Lower lobe of right lung (tissue), 2 donors: ENCODE results near the gene CUX1. TPM values are rescaled to one million over a fixed set of nuclear protein-coding genes. Genes with fewer than 3 reads are reported as not detected.

Experiments used
- ATAC-seq, 2 donors: fragments of 200-7000 bp; cut with Tn5 transposase; one replicate each; pipeline ENCODE4 v1.9.1; 2020 to 2022; ENCODE audit warnings: mild to moderate bottlenecking in 2 of 2, moderate library complexity in 2 of 2
- DNase-seq: peaks from one replicate; pipeline ENCODE4 v3.0.0-alpha.2; 2020
- H3K27ac ChIP-seq: fragments of 200-600 bp; one replicate; pipeline ENCODE4 v1.8.0; 2022
- H3K27me3 ChIP-seq: fragments of 200-600 bp; one replicate; pipeline ENCODE4 v1.8.0; 2022; ENCODE audit warnings: low read depth
- H3K36me3 ChIP-seq: fragments of 200-600 bp; one replicate; pipeline ENCODE4 v1.8.0; 2022; ENCODE audit warnings: mild to moderate bottlenecking
- H3K4me1 ChIP-seq: fragments of 200-600 bp; one replicate; pipeline ENCODE4 v1.8.0; 2022
- H3K4me3 ChIP-seq: fragments of 200-600 bp; one replicate; pipeline ENCODE4 v1.8.0; 2022; ENCODE audit warnings: mild to moderate bottlenecking
- H3K9me3 ChIP-seq: fragments of 200-600 bp; one replicate; pipeline ENCODE4 v1.8.0; 2022
- CTCF ChIP-seq: fragments of 200-600 bp; IDR thresholded peaks from one replicate; pipeline ENCODE4 v1.8.0; 2022; ENCODE audit warnings: antibody characterized with exemption, mild to moderate bottlenecking
- intact Hi-C: fragments of 100-400 bp; cut with DNase I; formaldehyde crosslinking; loops from one replicate; pipeline ENCODE4 v1.11.0; 2022
- total RNA-seq: library from RNA; stranded (reverse); fragmentation: NEBNext Ultra II Directional; extraction: Animal tissue kit (Norgen Biotek cat#: 25700); gene quantifications from one replicate; pipeline ENCODE4 v1.2.1, GENCODE V29; 2021
- donor health status: DM: no; HTN: yes; CAD: no; lungs with severe emphysema.

CUX1 gene
- total RNA-seq, 1 donor from 2014 or later: 118 TPM

DNA sequence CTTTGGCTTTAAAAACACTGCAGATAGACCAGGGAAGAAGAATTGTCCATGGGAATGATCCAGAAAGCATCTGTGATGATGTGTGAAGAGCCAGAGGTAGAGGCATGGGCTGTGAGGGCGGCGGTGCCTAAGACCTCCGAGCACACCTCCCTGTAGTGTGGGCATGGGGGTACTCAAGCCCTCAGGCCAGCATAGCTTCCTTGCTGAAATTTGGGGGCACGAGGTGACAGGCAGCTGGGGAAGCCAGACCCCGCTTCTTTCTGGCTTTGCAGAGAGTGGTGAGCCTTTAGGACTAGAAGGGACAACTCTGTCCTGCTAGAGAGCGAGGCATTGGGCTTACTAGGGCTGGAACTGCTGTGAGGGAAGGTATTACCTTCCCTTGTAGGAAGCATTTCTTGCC lies 281.6 kb downstream of the CUX1 start:
- no peak for ATAC-seq
- peaks cover 50% of the 10 kb centered on the region for H3K36me3 ChIP-seq

DNA sequence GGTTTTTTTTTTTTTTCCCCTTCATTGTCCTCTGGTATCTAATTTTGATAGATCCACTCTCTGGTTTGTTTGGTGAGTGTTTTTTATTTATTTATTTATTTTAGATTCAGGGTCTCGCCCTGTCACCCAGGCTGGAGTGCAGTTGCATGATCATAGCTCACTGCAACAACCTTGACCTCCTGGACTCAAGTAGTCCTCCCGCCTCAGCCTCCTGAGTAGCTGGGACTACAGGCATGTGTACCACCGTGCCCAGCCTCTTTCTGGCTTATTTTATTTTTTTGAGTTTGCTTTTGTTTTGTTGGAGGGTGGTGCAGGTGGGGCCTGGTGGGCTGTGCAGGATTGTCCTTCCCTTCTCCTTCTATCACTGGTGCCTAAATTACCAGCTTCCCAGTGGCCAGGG lies 282.0 kb downstream of the CUX1 start:
- Histone ChIP-seq H3K4me3 (no peak overlapping the region), H3K9me3 (no peaks in the 10 kb centered on the region), H3K4me1 (no peaks in the 10 kb centered on the region), H3K36me3 (peaks cover 55% of the 10 kb centered on the region), H3K27me3 (no peaks in the 10 kb centered on the region), H3K27ac (no peak overlapping the region)
- intact Hi-C loops: no loop called here
- no peak for DNase-seq
- no peak for ATAC-seq
- TF ChIP-seq CTCF: no peak

More for the DNA sequence above, 281.6 kb downstream of the CUX1 start:
- Histone ChIP-seq H3K27ac (no peak overlapping the region), H3K4me3 (no peak overlapping the region), H3K9me3 (no peaks in the 10 kb centered on the region), H3K4me1 (no peaks in the 10 kb centered on the region), H3K27me3 (no peaks in the 10 kb centered on the region)
- no peak for DNase-seq
- intact Hi-C loops: no loop called here
- no peak for TF ChIP-seq CTCF

DNA sequence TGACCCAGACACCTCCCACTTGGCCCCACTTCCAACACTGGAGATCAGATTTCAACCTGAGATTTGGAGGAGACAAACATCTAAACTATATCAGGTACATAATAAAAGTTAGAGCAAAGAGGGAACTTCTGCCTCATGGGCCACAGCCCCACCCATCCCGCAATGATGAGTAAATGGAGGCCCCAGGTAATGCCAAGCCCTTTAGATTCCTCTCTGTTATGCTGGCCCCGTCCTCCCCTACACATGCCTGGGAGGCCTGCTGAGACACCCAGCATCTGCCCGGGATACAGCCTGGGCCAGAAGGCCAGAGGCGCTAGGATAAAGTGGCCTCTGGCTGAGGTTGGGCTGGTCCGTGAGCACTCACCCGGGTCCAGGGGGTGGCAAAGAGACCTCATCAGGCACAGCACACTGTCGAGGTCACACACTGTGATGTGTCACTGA lies 283.7 kb downstream of the CUX1 start:
- DNase-seq (no peak), ATAC-seq (no peak)
- H3K4me1 ChIP-seq: no peaks in the 10 kb centered on the region
- H3K27me3 ChIP-seq: no peaks in the 10 kb centered on the region
- H3K27ac ChIP-seq: no peak overlapping the region
- no peaks in the 10 kb centered on the region for H3K9me3 ChIP-seq
- TF ChIP-seq CTCF: no peak
- peaks cover 67% of the 10 kb centered on the region for H3K36me3 ChIP-seq
- intact Hi-C loops: no loop called here
- H3K4me3 ChIP-seq: no peak overlapping the region

GRCh38 chr7:102101926-102102325 lies 284.5 kb downstream of the CUX1 start:
- Histone ChIP-seq H3K27me3 (no peaks in the 10 kb centered on the region), H3K36me3 (peaks cover 75% of the 10 kb centered on the region), H3K4me1 (no peaks in the 10 kb centered on the region), H3K4me3 (no peak overlapping the region), H3K27ac (no peak overlapping the region), H3K9me3 (no peaks in the 10 kb centered on the region)
- intact Hi-C loops: no loop called here
- no peak for TF ChIP-seq CTCF
- DNase-seq (no peak), ATAC-seq (no peak)

- DNase-seq: no peak
- Histone ChIP-seq H3K9me3 (no peaks in the 10 kb centered on the region), H3K4me3 (no peak overlapping the region), H3K27me3 (no peaks in the 10 kb centered on the region), H3K4me1 (no peaks in the 10 kb centered on the region), H3K27ac (no peak overlapping the region), H3K36me3 (peaks cover 74% of the 10 kb centered on the region)
- peak in 1 of 2 donors; percentile 24 for ATAC-seq
- no peak for TF ChIP-seq CTCF
- intact Hi-C loops: no loop called here
Measured at GRCh38 chr7:102103027-102103372, 285.6 kb downstream of the CUX1 start.

- DNase-seq (no peak), ATAC-seq (no peak)
- Histone ChIP-seq H3K4me1 (no peaks in the 10 kb centered on the region), H3K27ac (no peak overlapping the region), H3K27me3 (no peaks in the 10 kb centered on the region), H3K36me3 (peaks cover 76% of the 10 kb centered on the region), H3K9me3 (no peaks in the 10 kb centered on the region), H3K4me3 (no peak overlapping the region)
- TF ChIP-seq CTCF: no peak
- intact Hi-C loops: no loop called here
Measured at GRCh38 chr7:102104245-102104644, 286.8 kb downstream of the CUX1 start.
